T1000 (cell line): Measurements from ENCODE around the gene LIPE.
"Not testable (repeated sequence)": the region's sequence is repeated elsewhere in the genome, so short reads cannot be mapped to it uniquely, and the experiment has no call there.

Source experiments
- DNase-seq: peaks from one replicate; lab custom pipeline; 2025; ENCODE audit warnings: mixed read lengths; lab: John Stamatoyannopoulos, UW

The LIPE gene

GRCh38 chr19:42427313-42427712, at the start of gene LIPE:
TSS of gene LIPE (minus strand) at chr19:42427388. CDS start at chr19:42427149, 239 bp downstream.
- DNase-seq: no peak

- DNase-seq: no peak
These were observed 48.2 kb upstream of the LIPE start for GRCh38 chr19:42475366-42475765.

GRCh38 chr19:42474743-42475142, 47.6 kb upstream of the LIPE start:
- DNase-seq: no peak

GRCh38 chr19:42473686-42474085, 46.5 kb upstream of the LIPE start:
- no peak for DNase-seq

- DNase-seq: no peak
These were observed 45.4 kb upstream of the LIPE start for GRCh38 chr19:42472402-42473147.

GRCh38 chr19:42471554-42472249, 44.5 kb upstream of the LIPE start:
- no peak for DNase-seq

GRCh38 chr19:42469311-42470235, 42.4 kb upstream of the LIPE start:
- no peak for DNase-seq

GRCh38 chr19:42468273-42468796, 41.1 kb upstream of the LIPE start:
- DNase-seq: peak; percentile 74

GRCh38 chr19:42467183-42467760, 40.1 kb upstream of the LIPE start:
- no peak for DNase-seq

- no peak for DNase-seq
These were observed 39.5 kb upstream of the LIPE start for GRCh38 chr19:42466521-42467182.

GRCh38 chr19:42465827-42466280, 38.7 kb upstream of the LIPE start:
- DNase-seq: no peak

- DNase-seq: no peak
These were observed 34.6 kb upstream of the LIPE start for GRCh38 chr19:42461700-42462324.

- not testable (repeated sequence) for DNase-seq
These were observed 34.0 kb upstream of the LIPE start for GRCh38 chr19:42461231-42461630.

- DNase-seq: no peak
These were observed 32.7 kb upstream of the LIPE start for GRCh38 chr19:42459926-42460325.

GRCh38 chr19:42455621-42456081, 28.5 kb upstream of the LIPE start:
- no peak for DNase-seq

GRCh38 chr19:42455086-42455485, 27.9 kb upstream of the LIPE start:
- DNase-seq: no peak

- DNase-seq: no peak
These were observed 25.4 kb upstream of the LIPE start for GRCh38 chr19:42452590-42452989.

GRCh38 chr19:42450314-42450934, 23.2 kb upstream of the LIPE start:
- DNase-seq: peak; percentile 56

GRCh38 chr19:42448306-42448705, 21.1 kb upstream of the LIPE start:
- not testable (repeated sequence) for DNase-seq

- DNase-seq: no peak
These were observed 18.8 kb upstream of the LIPE start for GRCh38 chr19:42445948-42446347.
